Stimulated activated CD8-positive, alpha-beta memory T cell treated with anti-CD3 and anti-CD28 coated beads, Interleukin-12 subunit alpha, Interleukin-12 subunit beta, amount 100 ng/mL, for 24 hours (primary cell): Measurements from ENCODE around the gene RANBP17.

Source experiments
- DNase-seq: peaks from one replicate; pipeline ENCODE4 v3.0.0-alpha.2; 2020; ENCODE audit errors: extremely low read depth

RANBP17 gene

GRCh38 chr5:171249460-171249859, 387.6 kb downstream of the RANBP17 start:
- no peak for DNase-seq

DNA sequence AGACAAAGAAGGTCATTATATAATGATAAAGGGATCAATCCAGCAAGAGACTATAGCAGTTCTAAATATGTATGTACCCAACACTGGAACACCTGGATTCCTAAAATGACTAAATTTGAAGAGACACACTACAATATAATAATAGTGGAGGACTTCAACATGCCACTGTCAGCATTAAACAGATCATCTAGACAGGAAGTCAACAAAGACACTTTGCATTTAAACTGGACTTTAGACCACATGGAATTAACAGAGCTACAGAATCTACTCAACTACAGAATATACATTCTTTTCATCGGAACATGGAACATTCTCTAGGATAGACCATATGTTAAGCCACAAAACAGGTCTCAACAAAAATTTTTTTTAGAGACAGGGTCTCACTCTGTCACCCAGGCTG, 388.9 kb downstream of the RANBP17 start:
- no peak for DNase-seq

DNA sequence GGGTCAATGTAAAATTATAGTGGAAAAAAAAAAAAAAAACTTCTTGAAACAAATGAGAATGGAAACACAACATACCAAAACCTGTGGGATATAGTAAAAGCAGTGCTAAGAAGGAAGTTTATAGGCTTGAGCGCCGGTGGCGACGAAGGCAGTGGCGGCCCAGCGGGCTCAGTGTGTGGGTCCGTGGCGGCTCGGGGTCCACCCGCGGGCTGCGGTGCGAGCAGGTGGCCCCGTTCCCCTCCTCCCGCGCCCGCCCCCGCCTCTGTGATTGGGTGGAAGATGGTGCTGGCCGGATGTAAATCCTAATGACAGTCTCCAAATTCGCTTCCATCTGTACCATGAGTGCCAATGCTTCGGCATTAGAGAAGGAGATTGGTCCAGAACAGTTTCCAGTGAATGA, 389.7 kb downstream of the RANBP17 start:
- no peak for DNase-seq

DNA sequence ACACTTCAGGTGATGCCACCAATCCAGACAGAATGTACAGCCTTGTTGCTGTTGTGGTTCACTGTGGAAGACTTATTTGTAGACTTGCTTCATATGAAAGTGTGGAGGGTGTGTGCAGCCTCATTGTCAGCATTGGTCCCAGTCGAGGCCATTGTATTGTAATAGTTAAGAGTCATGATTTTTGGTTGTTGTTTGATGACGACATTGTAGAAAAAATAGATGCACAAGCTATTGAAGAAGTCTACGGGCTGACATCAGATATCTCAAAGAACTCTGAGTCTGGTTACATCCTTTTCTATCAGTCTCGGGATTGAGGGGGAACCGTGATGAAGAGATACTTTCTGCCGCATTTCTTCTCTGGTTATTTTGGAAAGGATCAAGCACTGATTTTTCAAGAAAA, 390.9 kb downstream of the RANBP17 start:
- no peak for DNase-seq

DNA sequence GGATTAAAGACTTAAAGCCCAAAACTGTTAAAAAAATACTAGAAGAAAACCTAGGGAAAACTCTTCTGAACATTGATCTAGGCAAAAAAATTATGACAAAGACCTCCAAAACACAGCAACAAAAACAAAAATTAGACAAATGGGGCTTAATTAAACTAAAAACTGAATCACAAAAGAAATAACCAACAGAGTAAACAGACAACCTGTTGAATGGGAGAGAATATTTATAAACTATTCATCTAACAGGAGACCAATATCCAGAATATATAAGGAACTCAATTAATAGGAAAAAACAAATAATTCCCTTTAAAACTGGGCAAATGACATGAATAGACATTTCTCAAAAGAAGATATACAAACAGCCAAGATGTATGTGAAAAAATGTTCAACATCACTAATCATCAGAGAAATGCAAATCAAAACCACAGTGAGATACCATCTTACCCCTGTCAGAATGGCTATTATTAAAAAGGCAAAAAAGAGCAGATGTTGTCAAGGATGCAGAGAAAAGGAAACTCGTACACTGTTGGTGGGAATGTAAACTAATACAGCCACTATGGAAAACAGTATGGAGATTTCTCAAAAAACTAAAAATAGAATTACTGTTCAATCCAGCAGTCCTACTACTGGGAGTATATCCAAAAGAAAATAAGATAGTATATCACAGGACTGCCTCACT, 397.1 kb downstream of the RANBP17 start:
- no peak for DNase-seq

GRCh38 chr5:171261361-171261760, 399.5 kb downstream of the RANBP17 start:
- DNase-seq, result no peak

GRCh38 chr5:171261904-171262303, 400.1 kb downstream of the RANBP17 start:
- DNase-seq, result no peak

DNA sequence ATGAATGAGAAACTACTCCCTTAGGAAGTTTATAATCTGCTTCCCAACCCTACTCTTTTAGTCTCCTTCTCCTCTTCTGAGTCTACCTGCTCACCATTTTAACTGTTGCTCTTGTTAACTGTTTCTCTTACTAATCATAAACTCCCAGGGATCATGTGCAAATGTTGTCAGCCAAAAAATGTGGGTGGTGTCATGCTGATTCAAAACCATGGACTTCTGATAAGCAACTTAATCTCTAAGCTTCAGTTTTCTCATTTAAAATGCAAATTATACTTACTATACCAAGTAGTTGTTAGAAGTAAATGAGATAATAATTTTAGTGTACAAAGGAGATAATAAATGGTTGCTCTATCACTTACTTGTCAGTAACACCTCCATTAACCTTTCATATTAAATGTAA, 401.4 kb downstream of the RANBP17 start:
- no peak for DNase-seq

DNA sequence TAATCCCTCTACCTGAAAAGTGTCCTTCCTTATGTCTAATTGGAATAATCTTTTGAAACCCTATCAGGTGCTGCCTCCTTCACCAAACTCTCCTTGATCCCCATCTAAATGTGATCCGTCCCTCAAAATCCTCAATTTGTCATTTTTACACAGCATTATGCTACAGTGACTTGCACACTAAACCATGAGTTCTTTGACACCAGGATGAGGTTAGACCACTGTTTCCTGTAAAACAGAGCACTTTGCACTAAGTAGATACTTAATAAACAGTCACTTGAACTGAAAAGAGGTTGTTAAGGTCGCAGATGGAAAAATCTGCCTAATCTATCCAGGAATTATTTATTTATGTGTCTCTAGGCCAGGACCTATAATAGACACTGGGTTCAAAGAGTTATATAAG, 403.0 kb downstream of the RANBP17 start:
- no peak for DNase-seq

GRCh38 chr5:171268700-171269620, 407.1 kb downstream of the RANBP17 start:
- DNase-seq, result no peak

DNA sequence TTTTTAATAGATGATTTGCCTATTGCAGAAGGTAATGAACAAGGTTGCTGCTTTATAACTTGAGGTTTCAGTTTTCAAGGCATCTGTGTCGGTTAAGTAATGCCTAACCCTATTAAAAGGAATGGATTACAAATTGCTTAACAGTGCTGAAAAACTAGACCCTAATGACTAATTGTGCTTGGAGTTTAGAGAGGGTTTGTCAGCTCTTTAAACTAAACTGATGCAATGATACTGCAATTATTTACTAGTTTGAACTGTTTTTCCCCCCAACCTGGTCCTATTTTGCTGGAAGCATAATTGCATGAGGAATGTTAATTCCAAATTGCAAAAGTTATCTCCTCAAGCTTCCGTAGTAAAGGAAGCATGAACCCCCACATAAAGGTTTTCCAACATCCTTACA, 407.9 kb downstream of the RANBP17 start:
- no peak for DNase-seq

DNA sequence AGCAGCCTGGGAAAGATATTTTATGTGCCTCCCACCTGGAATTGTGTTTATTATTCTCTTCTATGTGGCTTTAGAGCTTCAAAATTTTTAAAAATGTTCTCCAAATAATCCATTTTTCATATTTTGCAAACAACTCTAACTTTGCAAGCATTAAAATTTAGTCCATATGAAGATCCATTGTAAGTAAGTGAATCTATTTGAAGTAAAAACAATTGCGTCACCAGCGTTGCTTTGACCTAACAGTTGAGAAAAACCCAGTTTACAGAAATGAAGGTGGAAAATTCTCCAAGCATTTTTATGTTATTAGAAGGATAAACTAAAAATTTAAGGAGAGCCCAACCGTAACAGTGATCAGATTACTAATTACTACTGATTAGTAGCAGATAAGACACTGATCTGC, 408.3 kb downstream of the RANBP17 start:
- no peak for DNase-seq

DNA sequence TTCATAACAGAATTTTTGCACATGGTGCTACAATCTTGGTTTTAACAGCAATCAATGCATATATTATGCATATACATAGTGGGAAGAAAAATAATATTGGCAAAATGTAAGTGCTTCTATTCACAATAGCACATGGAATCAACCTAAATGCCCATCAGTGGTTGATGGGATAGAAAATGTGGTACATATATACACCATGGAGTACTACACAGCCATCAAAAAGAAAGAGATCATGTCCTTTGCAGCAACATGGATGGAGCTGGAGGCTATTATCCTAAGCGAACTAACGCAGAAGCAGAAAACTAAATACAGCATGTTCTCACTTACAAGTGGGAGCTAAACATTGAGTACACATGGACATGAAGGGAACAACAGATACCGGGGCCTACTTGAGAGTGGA, 410.0 kb downstream of the RANBP17 start:
- DNase-seq, result no peak

DNA sequence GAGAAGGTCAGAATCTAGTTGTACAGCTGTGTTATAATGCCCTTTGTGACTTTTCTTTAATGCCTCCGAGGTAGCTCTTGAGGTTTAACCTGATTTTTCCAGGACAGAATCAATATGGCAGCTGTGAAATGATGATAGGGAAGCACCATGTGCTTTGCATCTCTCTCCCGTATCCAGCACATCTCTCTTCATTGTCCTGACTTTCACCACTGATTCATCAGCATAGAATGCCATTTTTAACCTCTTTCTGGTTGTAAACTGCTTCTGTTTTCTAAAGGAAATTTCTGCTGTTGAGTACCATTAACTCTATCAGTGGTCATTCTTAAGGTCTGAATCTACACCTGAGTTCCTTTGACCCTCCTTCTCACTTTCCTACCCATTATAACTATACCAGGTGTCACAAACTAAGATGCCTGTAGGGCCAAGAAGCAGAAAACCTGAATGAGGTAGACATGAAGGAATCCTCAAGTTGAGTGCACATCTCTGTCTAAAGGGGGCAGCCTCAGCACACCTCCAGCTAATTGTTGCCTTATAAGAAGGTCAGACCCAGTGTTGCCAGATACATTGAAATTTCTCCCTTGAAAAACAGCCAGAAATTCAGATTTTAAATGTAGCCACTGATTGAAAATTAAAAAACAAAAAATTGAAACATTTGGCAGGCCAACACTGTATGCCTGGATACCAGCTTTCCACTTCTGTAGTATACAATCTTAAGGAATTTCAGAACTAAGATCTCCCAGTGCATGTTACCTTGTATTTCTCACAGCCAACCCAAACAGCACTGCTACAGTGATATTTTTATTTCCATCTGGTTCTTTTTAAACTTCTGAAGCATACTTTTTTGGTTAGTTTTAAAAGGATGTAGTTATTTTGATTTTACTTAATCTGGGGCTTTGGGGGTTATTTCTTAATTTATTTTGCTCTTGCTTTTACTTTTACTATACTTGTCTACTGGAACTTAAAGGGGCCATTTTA, 411.5 kb downstream of the RANBP17 start:
- DNase-seq, result no peak

- no peak for DNase-seq
These were observed 414.2 kb downstream of the RANBP17 start for GRCh38 chr5:171275841-171276544.

DNA sequence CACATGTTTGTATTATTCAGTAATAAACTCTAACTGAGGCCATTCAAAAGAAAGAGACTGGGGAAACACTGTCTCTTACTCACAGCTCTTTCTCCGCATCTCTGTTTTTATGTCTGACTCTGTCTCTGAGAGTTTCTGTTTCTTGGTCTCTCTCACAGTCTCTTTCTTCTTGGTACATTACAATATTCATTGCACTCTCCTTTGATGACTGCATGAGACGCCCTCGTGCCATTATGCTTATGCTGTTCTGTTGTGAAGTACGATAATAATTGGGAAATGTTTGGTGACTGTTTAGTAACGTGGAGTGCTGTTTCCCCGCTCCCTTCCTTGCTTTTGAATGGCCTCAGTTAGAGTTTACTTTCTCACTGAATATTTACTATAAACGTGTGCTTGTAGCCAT, 421.9 kb downstream of the RANBP17 start:
- no peak for DNase-seq

DNA sequence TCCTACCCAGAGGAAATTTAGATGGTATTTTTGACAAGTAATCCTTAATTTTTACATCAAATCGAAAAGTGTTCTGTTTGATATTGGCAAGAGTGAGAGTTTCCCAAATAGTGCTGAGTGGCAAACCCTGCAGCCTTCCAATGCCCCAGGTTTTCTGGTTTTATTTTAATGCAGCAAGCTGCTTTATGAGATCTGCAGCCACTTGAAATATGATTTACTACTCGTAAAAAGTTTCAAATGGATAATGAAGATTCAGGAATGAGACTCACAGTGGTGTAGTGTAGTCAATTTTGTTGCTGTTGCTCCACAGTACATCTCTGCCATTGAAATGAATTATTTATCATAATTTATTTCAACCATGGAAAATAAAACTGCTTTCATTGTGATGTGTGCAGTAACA, 423.6 kb downstream of the RANBP17 start:
- no peak for DNase-seq

DNA sequence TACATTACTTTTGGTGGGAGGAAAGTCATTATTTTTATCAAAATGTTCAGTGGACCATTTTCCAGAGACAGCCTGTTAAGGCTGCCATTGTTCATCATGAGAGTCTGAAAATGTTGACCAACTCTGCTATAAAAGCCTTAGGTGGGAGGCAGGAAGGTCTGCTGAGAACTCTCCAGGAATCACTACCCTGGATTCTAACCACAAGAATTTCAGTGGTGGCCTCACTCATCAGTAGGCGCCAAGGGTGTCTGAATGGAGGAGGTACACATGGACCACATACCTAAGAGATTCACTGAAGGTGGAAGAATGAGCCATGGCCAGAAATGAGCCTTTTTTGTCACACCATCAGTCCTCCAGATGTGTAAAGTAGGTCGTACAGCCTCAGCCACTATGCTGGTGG, 426.2 kb downstream of the RANBP17 start:
- no peak for DNase-seq

DNA sequence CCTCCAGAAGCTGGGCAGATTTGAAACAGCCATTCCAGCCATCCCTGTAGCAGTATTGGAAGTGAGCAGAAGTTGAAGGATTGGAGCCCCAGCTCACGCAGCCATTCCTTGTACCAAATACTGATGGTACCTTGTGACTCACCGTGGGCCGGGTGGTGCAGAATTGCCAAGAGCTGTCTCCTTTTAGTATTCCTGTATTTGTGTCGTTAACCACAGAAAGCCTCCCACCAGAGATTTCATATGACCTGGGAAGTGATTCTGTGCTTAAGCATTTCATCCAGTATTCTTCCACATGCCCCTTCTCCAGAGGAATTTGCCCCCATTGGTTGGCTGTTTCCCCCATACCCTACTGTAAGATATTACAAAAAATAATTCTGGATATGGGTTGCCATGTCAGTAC, 429.6 kb downstream of the RANBP17 start:
- no peak for DNase-seq

GRCh38 chr5:171295299-171295698, 433.5 kb downstream of the RANBP17 start:
- DNase-seq, result no peak

GRCh38 chr5:171295801-171296200, 434.0 kb downstream of the RANBP17 start:
- no peak for DNase-seq
